ENCODE data around the gene COA3. TPM values are rescaled to one million over a fixed set of nuclear protein-coding genes. Genes with fewer than 3 reads are reported as not detected.

The COA3 gene
- total RNA-seq, 6 experiments from 2014 or later, result 50.4 to 118 (median 68.3) TPM

DNA sequence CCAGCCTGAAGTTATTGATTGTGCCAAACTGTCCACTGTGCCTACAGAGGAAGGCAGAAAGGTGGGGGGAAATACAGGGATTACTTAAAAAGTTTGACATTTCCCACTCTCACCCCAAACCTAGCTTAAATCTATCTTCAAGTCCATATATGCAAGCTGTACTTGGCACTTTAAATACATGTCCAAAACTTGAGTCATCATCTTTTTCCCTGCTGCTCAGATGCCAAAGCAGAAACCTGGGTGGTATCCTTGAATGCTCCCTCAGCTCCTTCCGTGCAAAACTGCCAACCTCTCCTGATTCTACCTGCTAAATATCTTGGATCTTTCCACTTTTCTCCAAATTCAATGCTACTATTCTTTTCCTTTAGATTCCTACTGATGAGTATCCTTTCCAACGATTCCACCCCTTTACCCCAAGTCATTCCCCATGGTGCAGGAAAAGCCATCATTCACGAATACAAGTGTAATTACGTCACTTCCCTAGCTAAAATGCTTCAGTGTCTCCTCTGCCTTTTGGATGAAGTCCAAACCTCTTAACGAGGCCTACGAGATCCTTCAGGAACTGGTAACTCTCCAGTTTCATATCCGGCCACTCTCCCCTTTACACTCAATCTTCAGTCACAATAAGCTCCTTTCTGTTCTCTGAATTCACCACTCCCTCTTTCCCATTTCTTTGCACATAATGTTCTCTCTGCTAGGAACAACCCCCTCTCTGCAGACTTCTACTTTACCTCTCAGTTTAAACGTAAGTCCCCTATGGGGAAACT is 16.3 kb upstream of the COA3 start:
- TF ChIP-seq CTCF (IDR thresholded peaks at IDR 0.05) (no peak), POLR2A (IDR thresholded peaks at IDR 0.05) (no peak)
- no peak overlapping the region for H3K27ac ChIP-seq

DNA sequence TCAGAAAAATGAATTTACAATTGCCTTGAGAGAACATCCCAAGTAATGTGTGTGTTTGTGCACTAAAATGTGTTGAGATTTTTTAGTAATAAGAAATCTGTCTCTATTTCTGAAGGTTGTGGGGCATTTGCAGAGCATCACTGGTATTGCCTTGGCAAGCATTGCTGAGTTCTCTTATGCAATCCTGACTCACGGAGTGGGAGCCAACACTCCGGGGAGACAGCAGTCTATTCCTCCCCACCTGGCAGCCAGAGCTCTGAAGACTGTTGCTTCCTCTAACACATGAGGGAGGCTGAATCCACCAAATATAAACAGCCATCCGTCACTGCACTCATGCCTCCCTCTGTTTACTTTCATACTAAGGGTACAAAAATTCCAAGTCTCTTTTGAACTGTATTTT is 10.7 kb upstream of the COA3 start:
- intact Hi-C loops (cut with DNase I), result no loop called here
- DNase-seq (peak in 2 of 3 donors; percentile 55 to 65), ATAC-seq (peak; percentile 81 to 94 (median 90))
- Histone ChIP-seq H3K36me3 (peaks cover 0 to 37% (median 22%) of the 10 kb centered on the region in 4 donors), H3K27ac (no peak overlapping the region), H3K4me1 (peaks cover 0 to 10% (median 0%) of the 10 kb centered on the region in 4 donors), H3K4me3 (no peak overlapping the region), H3K27me3 (no peaks in the 10 kb centered on the region), H3K9me3 (no peaks in the 10 kb centered on the region)
- WGBS (ENCODE audit: insufficient coverage, low coverage, low lambda C conversion rate, missing lambda C conversion rate), result 33% methylated on average over 2 of the region's 3 CpGs
- TF ChIP-seq CTCF (IDR thresholded peaks at IDR 0.05), result no peak
- TF ChIP-seq POLR2A (IDR thresholded peaks at IDR 0.05), result no peak

More for the DNA sequence above, 16.3 kb upstream of the COA3 start:
- ATAC-seq (no peak), DNase-seq (no peak)
- no peaks in the 10 kb centered on the region for H3K4me1 ChIP-seq
- no peaks in the 10 kb centered on the region for H3K9me3 ChIP-seq
- peaks cover 3 to 88% (median 51%) of the 10 kb centered on the region in 4 donors for H3K36me3 ChIP-seq
- intact Hi-C loops (cut with DNase I), result no loop called here
- no peaks in the 10 kb centered on the region for H3K27me3 ChIP-seq
- 64% methylated on average over 8 of the region's 8 CpGs for WGBS (ENCODE audit: insufficient coverage, low coverage, low lambda C conversion rate, missing lambda C conversion rate)
- H3K4me3 ChIP-seq, result no peak overlapping the region

DNA sequence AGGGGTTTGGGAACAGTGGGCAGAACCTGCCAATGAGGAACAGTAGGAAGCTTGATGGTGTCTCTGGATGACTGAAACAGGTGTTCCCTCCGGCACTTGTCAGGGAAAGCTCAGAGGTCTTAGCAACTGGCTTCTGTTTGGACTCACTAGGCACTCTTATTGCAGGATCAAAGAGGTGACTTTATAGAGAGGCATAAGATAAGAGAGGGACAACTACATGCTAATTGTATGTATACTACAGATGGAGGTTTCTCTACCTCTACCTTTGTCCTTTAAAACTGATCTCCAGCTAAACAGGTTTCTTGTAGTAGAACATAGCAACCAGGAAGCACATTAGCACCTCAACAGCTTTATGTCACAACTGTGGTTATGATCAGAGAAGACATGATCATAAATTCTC is 7.7 kb upstream of the COA3 start:
- TF ChIP-seq POLR2A (IDR thresholded peaks at IDR 0.05) (no peak), CTCF (IDR thresholded peaks at IDR 0.05) (no peak)
- Histone ChIP-seq H3K9me3 (no peaks in the 10 kb centered on the region), H3K27ac (no peak overlapping the region), H3K27me3 (no peaks in the 10 kb centered on the region), H3K36me3 (peaks cover 0 to 14% (median 6%) of the 10 kb centered on the region in 4 donors), H3K4me3 (no peak overlapping the region), H3K4me1 (peaks cover 0 to 10% (median 0%) of the 10 kb centered on the region in 4 donors)
- no peak for DNase-seq
- intact Hi-C loops (cut with DNase I), result no loop called here
- no peak for ATAC-seq
- 90% methylated on average over 1 of the region's 1 CpG for WGBS (ENCODE audit: insufficient coverage, low coverage, low lambda C conversion rate, missing lambda C conversion rate)

DNA sequence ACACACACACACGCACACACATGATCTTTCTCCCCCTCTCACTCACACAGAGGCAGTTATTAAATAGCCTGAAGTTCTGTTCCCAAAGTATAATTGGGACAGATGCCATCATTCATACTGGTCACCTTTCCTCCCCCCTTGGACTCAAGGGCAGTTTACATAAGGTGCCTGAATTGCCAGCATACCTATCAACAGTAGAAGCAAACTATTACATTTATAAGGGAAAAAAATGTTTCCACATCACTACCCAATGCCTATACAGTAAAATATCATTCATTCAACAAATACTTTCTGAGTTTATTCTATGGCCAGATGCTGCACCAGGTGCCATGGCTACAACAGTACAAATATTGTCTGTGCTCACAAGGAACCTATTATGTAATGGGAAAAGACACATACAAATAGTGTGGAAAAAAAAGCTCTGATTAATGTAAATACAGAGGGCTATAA is 6.4 kb upstream of the COA3 start:
- Histone ChIP-seq H3K9me3 (no peaks in the 10 kb centered on the region), H3K36me3 (peaks cover 0 to 1% (median 0%) of the 10 kb centered on the region in 4 donors), H3K27me3 (no peaks in the 10 kb centered on the region), H3K27ac (no peak overlapping the region), H3K4me3 (no peak overlapping the region), H3K4me1 (peaks cover 0 to 10% (median 0%) of the 10 kb centered on the region in 4 donors)
- intact Hi-C loops (cut with DNase I), result no loop called here
- no peak for DNase-seq
- no peak for TF ChIP-seq CTCF (IDR thresholded peaks at IDR 0.05)
- TF ChIP-seq POLR2A (IDR thresholded peaks at IDR 0.05), result no peak
- WGBS (ENCODE audit: insufficient coverage, low coverage, low lambda C conversion rate, missing lambda C conversion rate), result 50% methylated on average over 1 of the region's 1 CpG
- ATAC-seq, result peak; percentile 32 to 59 (median 45)
